Thyroid gland (tissue), 4 donors: ENCODE measurements around the gene NEUROD6.

Experiments
- CTCF ChIP-seq, 6 experiments: fragments of 200-600 bp in 3 of 6; fragments of 450-650 bp in 3 of 6; sonication (generic) in 3 of 6; IDR thresholded peaks; one replicate each; pipeline ENCODE4 v1.5.1; 2016 to 2019; ENCODE audit warnings: antibody characterized with exemption in 6 of 6, mild to moderate bottlenecking in 2 of 6, inconsistent platforms in 1 of 6, moderate library complexity in 1 of 6
- POLR2A ChIP-seq, 2 donors: fragments of 450-650 bp; IDR thresholded peaks; one replicate each; pipeline ENCODE4 v1.6.1; 2017; ENCODE audit warnings: antibody characterized with exemption in 2 of 2, mild to moderate bottlenecking in 2 of 2, moderate library complexity in 1 of 2

GRCh38 chr7:31335884-31336201 lies 4.7 kb downstream of the NEUROD6 start:
- TF ChIP-seq CTCF (IDR thresholded peaks at IDR 0.05): no peak
- TF ChIP-seq POLR2A (IDR thresholded peaks at IDR 0.05): no peak
